Breast epithelium (tissue), 3 donors: ENCODE measurements around the gene RPSA.

Experiments used
- CTCF ChIP-seq, 3 donors: fragments of 450-650 bp; IDR thresholded peaks; one replicate each; pipeline ENCODE4 v1.5.1; 2016 to 2017; ENCODE audit warnings: antibody characterized with exemption in 3 of 3, mild to moderate bottlenecking in 3 of 3, moderate library complexity in 3 of 3
- POLR2A ChIP-seq: fragments of 450-650 bp; IDR thresholded peaks from one replicate; pipeline ENCODE4 v1.6.1; 2016; ENCODE audit warnings: antibody characterized with exemption, mild to moderate bottlenecking, moderate library complexity
- POLR2AphosphoS5 ChIP-seq, 3 donors: sonication (generic); formaldehyde crosslinking; IDR thresholded peaks; one replicate each; pipeline ENCODE4 v1.6.1; 2017; ENCODE audit warnings: antibody characterized with exemption in 3 of 3

GRCh38 chr3:39454591-39455217 lies 48.2 kb downstream of the RPSA start:
- TF ChIP-seq CTCF (IDR thresholded peaks at IDR 0.05) (no peak), POLR2A (no peak), POLR2AphosphoS5 (IDR thresholded peaks at IDR 0.05) (no peak)
